ENCODE measurements around the gene CERS4.
"Not testable (repeated sequence)": the region's sequence is repeated elsewhere in the genome, so short reads cannot be mapped to it uniquely, and the experiment has no call there.

The CERS4 gene

GRCh38 chr19:8184274-8184673 is 24.9 kb upstream of the CERS4 start:
- no peak for TF ChIP-seq CTCF (IDR thresholded peaks at IDR 0.05; ENCODE audit: low read depth, low read length)
- H3K4me3 ChIP-seq (ENCODE audit: low read depth, low read length), result no peak overlapping the region

- H3K4me3 ChIP-seq (ENCODE audit: low read depth, low read length), result no peak overlapping the region
- no peak for TF ChIP-seq CTCF (IDR thresholded peaks at IDR 0.05; ENCODE audit: low read depth, low read length)
Observed at GRCh38 chr19:8185343-8186068, 23.7 kb upstream of the CERS4 start.

GRCh38 chr19:8192221-8192820 is 16.8 kb upstream of the CERS4 start:
- no peak for TF ChIP-seq CTCF (IDR thresholded peaks at IDR 0.05; ENCODE audit: low read depth, low read length)
- no peak overlapping the region for H3K4me3 ChIP-seq (ENCODE audit: low read depth, low read length)

GRCh38 chr19:8194528-8195267 is 14.5 kb upstream of the CERS4 start:
- H3K4me3 ChIP-seq (ENCODE audit: low read depth, low read length), result no peak overlapping the region
- TF ChIP-seq CTCF (IDR thresholded peaks at IDR 0.05; ENCODE audit: low read depth, low read length), result no peak

- TF ChIP-seq CTCF (IDR thresholded peaks at IDR 0.05; ENCODE audit: low read depth, low read length), result no peak
- H3K4me3 ChIP-seq (ENCODE audit: low read depth, low read length), result no peak overlapping the region
Observed at GRCh38 chr19:8196271-8196927, 12.8 kb upstream of the CERS4 start.

- not testable (repeated sequence) for H3K4me3 ChIP-seq (ENCODE audit: low read depth, low read length)
Observed at GRCh38 chr19:8203288-8204120, 5.7 kb upstream of the CERS4 start.

GRCh38 chr19:8204961-8205360 is 4.2 kb upstream of the CERS4 start:
- no peak overlapping the region for H3K4me3 ChIP-seq (ENCODE audit: low read depth, low read length)
- TF ChIP-seq CTCF (IDR thresholded peaks at IDR 0.05; ENCODE audit: low read depth, low read length), result no peak
